Liver (tissue), 9 donors: ENCODE measurements around the gene IL17REL. TPM values are rescaled to one million over a fixed set of nuclear protein-coding genes. Genes with fewer than 3 reads are reported as not detected.

ENCODE experiments used
- DNase-seq: peaks from one replicate; pipeline ENCODE4 v3.0.0-alpha.2; 2017; ENCODE audit warnings: low spot score
- H3K27ac ChIP-seq, 2 donors: one replicate each; pipeline ENCODE4 v1.7.0; 2013; ENCODE audit warnings: inconsistent platforms in 2 of 2, low read length in 2 of 2, control low read depth in 1 of 2, low read depth in 1 of 2, mild to moderate bottlenecking in 1 of 2
- H3K27me3 ChIP-seq, 4 donors: one replicate each; pipeline versions ENCODE4 v1.6.1 to v1.7.0; 2013; ENCODE audit warnings: low read length in 3 of 4, inconsistent platforms in 1 of 4, mild to moderate bottlenecking in 1 of 4, moderate library complexity in 1 of 4; ENCODE audit not compliant: control insufficient read depth in 4 of 4, insufficient read depth in 4 of 4
- H3K36me3 ChIP-seq, 4 donors: one replicate each; pipeline versions ENCODE4 v1.6.1 to v1.7.0; 2013; ENCODE audit warnings: low read length in 3 of 4, mild to moderate bottlenecking in 3 of 4, low read depth in 1 of 4, moderate library complexity in 1 of 4; ENCODE audit not compliant: control insufficient read depth in 4 of 4, insufficient read depth in 3 of 4
- H3K4me1 ChIP-seq, 4 donors: one replicate each; pipeline versions ENCODE4 v1.6.1 to v1.7.0; 2013; ENCODE audit warnings: low read length in 3 of 4, mild to moderate bottlenecking in 3 of 4, moderate library complexity in 1 of 4; ENCODE audit not compliant: control insufficient read depth in 4 of 4, insufficient read depth in 4 of 4
- H3K4me3 ChIP-seq, 3 donors: one replicate each; pipeline versions ENCODE4 v1.6.1 to v1.7.0; 2013; ENCODE audit warnings: low read length in 3 of 3, control low read depth in 1 of 3, low read depth in 1 of 3, mild to moderate bottlenecking in 1 of 3
- H3K9ac ChIP-seq, 2 donors: one replicate each; pipeline ENCODE4 v1.7.0; 2013; ENCODE audit warnings: low read length in 2 of 2, mild to moderate bottlenecking in 2 of 2, moderate library complexity in 2 of 2, control low read depth in 1 of 2, low read depth in 1 of 2
- H3K9me3 ChIP-seq, 4 donors: one replicate each; pipeline versions ENCODE4 v1.6.1 to v1.7.0; 2013; ENCODE audit warnings: low read length in 3 of 4; ENCODE audit not compliant: control insufficient read depth in 4 of 4
- EGR1 ChIP-seq, 2 donors: IDR thresholded peaks; 2 replicates each; pipeline ENCODE4 v1.6.1; 2016 to 2018; ENCODE audit warnings: antibody characterized with exemption in 2 of 2, low read depth in 2 of 2
- FOXA1 ChIP-seq: IDR thresholded peaks from 2 replicates; pipeline ENCODE4 v1.6.1; 2016; ENCODE audit warnings: antibody characterized with exemption
- FOXA2 ChIP-seq: IDR thresholded peaks from 2 replicates; pipeline ENCODE4 v1.6.1; 2016; ENCODE audit warnings: antibody characterized with exemption
- GABPA ChIP-seq, 2 donors: IDR thresholded peaks in 1 of 2; conservative IDR thresholded peaks in 1 of 2; 2 replicates each; pipeline ENCODE4 v1.6.1; 2016; ENCODE audit warnings: antibody characterized with exemption in 2 of 2, mild to moderate bottlenecking in 1 of 2, moderate library complexity in 1 of 2
- HNF4A ChIP-seq, 2 donors: conservative IDR thresholded peaks; 2 replicates each; pipeline ENCODE4 v1.6.1; 2016; ENCODE audit warnings: antibody characterized with exemption in 2 of 2, mild to moderate bottlenecking in 2 of 2
- HNF4G ChIP-seq: IDR thresholded peaks from 2 replicates; pipeline ENCODE4 v1.6.1; 2016; ENCODE audit warnings: antibody characterized with exemption
- JUND ChIP-seq, 2 donors: IDR thresholded peaks; 2 replicates each; pipeline ENCODE4 v1.6.1; 2016; ENCODE audit warnings: antibody characterized with exemption in 2 of 2
- RXRA ChIP-seq, 2 donors: IDR thresholded peaks; 2 replicates each; pipeline ENCODE4 v1.6.1; 2017 to 2018; ENCODE audit warnings: antibody characterized with exemption in 2 of 2, mild to moderate bottlenecking in 1 of 2
- SP1 ChIP-seq: IDR thresholded peaks from 2 replicates; pipeline ENCODE4 v1.6.1; 2018; ENCODE audit warnings: antibody characterized with exemption, mild to moderate bottlenecking
- TAF1 ChIP-seq: conservative IDR thresholded peaks from 2 replicates; pipeline ENCODE4 v1.6.1; 2016; ENCODE audit warnings: antibody characterized with exemption, mild to moderate bottlenecking
- YY1 ChIP-seq: IDR thresholded peaks from 2 replicates; pipeline ENCODE4 v1.6.1; 2016; ENCODE audit warnings: antibody characterized with exemption, mild to moderate bottlenecking
- WGBS: extraction: QIAGEN DNeasy Blood & Tissue Kit; methylation state at CpG from one replicate; pipeline ENCODE4 v1.1.7; 2013; 5-methylcytosine and 5-hydroxymethylcytosine counted together
- polyA plus RNA-seq, 2 donors: library from polyadenylated mRNA; stranded (reverse) in 1 of 2; unstranded in 1 of 2; fragments of 200-250 nt in 1 of 2; fragments of >200 nt in 1 of 2; fragmentation: Nextera tagmentation in 1 of 2; extraction: Ambion mirVana in 1 of 2; gene quantifications; one replicate each; pipeline versions ENCODE4 v1.2.1 to v1.2.3, GENCODE V29; 2013 to 2015
- total RNA-seq, 2 donors: library from RNA; depleted of rRNA; stranded (reverse); fragments of >200 nt; gene quantifications; one replicate each; pipeline ENCODE4 v1.2.3, GENCODE V29; 2014
- TF ChIP-seq, protein P1 (sequence below): IDR thresholded peaks from 2 replicates; pipeline ENCODE4 v1.6.1; 2016; ENCODE audit warnings: antibody characterized with exemption
- TF ChIP-seq, protein P2 (sequence below): IDR thresholded peaks from 2 replicates; pipeline ENCODE4 v1.6.1; 2016; ENCODE audit warnings: antibody characterized with exemption
- TF ChIP-seq, protein P3 (sequence below): IDR thresholded peaks from 2 replicates; pipeline ENCODE4 v1.6.1; 2016; ENCODE audit warnings: antibody characterized with exemption, mild to moderate bottlenecking
- TF ChIP-seq, protein P4 (sequence below): fragments of 150-350 bp; IDR thresholded peaks from 2 replicates; pipeline ENCODE4 v1.5.1; 2017; ENCODE audit warnings: improper control_type of control experiment, low read depth, low read length; ENCODE audit not compliant: missing input control
- donor health status: healthy.
- donor health status: healthy.
- donor health status: healthy.
- donor health status: healthy.
- donor health status: healthy.

The IL17REL gene
- total and polyA plus RNA-seq, 4 donors, result under 0.01 TPM; not detected in 3

GRCh38 chr22:50015451-50016307, 3.1 kb upstream of the IL17REL start (continued):
- TF ChIP-seq FOXA2, result no peak
- no peak for TF ChIP-seq GABPA (IDR thresholded peaks at IDR 0.05 in 1 of 2, conservative IDR thresholded peaks at IDR 0.05 in 1 of 2)
- no peak for TF ChIP-seq FOXA1
- TF ChIP-seq EGR1 (IDR thresholded peaks at IDR 0.05; ENCODE audit: low read depth in 2 of 2), result no peak
- no peak for TF ChIP-seq TAF1

DNA sequence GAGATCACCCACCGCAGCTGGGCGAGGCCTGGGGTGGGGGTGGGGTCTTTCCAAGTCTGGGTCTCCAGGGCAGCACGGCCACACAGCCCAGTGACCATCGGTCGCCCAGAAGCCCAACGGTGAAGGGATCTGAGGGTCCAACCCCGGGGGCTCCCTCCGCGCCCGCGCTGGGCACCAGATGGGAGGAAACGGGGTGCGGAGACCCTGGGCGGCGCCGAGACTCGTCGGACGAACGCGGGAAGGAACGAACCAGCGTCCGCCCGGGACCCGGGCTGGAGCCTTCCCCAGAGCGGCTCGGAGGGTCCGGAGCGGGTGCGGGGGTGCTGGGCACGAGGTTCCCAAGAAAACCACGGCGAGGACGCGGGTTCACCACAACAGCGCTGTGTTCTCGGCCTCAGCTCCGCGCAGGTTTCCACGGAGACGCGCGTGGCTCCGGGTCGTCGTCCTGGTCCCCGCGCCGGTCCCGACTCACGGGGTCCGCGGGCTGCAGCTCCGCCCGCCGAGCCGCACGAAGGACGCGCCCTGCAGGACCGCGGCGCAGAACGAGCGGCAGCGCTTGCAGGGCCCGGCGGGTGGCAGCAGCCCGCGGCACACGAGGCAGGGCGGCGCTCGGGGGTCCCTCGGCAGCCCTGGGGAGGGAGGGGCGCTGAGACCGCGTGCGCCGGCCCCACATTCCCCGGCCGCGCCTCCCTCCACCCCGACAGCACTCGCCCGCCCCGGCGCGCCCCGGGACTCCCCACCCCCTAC, 2.3 kb upstream of the IL17REL start:
- Histone ChIP-seq H3K4me1 (peaks cover 0 to 2% (median 0%) of the 10 kb centered on the region in 4 donors), H3K27ac (no peak overlapping the region), H3K9me3 (no peaks in the 10 kb centered on the region), H3K4me3 (no peak overlapping the region), H3K9ac (no peak overlapping the region), H3K27me3 (peaks cover 3 to 12% (median 4%) of the 10 kb centered on the region in 4 donors), H3K36me3 (no peaks in the 10 kb centered on the region)
- WGBS, result 5% methylated on average over 91 of the region's 91 CpGs
- no peak for DNase-seq
- no peak for TF ChIP-seq RXRA (IDR thresholded peaks at IDR 0.05)
- TF ChIP-seq TAF1, result no peak
- TF ChIP-seq SP1, result no peak

GRCh38 chr22:50014053-50014501, 1.5 kb upstream of the IL17REL start:
- Histone ChIP-seq H3K27me3 (peaks cover 2 to 13% (median 4%) of the 10 kb centered on the region in 4 donors), H3K36me3 (no peaks in the 10 kb centered on the region), H3K27ac (no peak overlapping the region), H3K9ac (no peak overlapping the region), H3K4me1 (peaks cover 0 to 2% (median 0%) of the 10 kb centered on the region in 4 donors), H3K4me3 (no peak overlapping the region), H3K9me3 (no peaks in the 10 kb centered on the region)
- no peak for DNase-seq
- 49% methylated on average over 16 of the region's 16 CpGs for WGBS
- TF ChIP-seq HNF4G, result no peak
- TF ChIP-seq RXRA (IDR thresholded peaks at IDR 0.05), result no peak
- TF ChIP-seq TAF1, result no peak
- TF ChIP-seq, protein P1, sequence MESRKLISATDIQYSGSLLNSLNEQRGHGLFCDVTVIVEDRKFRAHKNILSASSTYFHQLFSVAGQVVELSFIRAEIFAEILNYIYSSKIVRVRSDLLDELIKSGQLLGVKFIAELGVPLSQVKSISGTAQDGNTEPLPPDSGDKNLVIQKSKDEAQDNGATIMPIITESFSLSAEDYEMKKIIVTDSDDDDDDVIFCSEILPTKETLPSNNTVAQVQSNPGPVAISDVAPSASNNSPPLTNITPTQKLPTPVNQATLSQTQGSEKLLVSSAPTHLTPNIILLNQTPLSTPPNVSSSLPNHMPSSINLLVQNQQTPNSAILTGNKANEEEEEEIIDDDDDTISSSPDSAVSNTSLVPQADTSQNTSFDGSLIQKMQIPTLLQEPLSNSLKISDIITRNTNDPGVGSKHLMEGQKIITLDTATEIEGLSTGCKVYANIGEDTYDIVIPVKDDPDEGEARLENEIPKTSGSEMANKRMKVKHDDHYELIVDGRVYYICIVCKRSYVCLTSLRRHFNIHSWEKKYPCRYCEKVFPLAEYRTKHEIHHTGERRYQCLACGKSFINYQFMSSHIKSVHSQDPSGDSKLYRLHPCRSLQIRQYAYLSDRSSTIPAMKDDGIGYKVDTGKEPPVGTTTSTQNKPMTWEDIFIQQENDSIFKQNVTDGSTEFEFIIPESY, result no peak
- no peak for TF ChIP-seq FOXA1
- TF ChIP-seq, protein P2, sequence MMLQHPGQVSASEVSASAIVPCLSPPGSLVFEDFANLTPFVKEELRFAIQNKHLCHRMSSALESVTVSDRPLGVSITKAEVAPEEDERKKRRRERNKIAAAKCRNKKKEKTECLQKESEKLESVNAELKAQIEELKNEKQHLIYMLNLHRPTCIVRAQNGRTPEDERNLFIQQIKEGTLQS, result no peak
- TF ChIP-seq JUND (IDR thresholded peaks at IDR 0.05), result no peak
- no peak for TF ChIP-seq GABPA (IDR thresholded peaks at IDR 0.05 in 1 of 2, conservative IDR thresholded peaks at IDR 0.05 in 1 of 2)
- TF ChIP-seq YY1, result no peak
- no peak for TF ChIP-seq EGR1 (IDR thresholded peaks at IDR 0.05; ENCODE audit: low read depth in 2 of 2)
- no peak for TF ChIP-seq FOXA2
- TF ChIP-seq, protein P3, sequence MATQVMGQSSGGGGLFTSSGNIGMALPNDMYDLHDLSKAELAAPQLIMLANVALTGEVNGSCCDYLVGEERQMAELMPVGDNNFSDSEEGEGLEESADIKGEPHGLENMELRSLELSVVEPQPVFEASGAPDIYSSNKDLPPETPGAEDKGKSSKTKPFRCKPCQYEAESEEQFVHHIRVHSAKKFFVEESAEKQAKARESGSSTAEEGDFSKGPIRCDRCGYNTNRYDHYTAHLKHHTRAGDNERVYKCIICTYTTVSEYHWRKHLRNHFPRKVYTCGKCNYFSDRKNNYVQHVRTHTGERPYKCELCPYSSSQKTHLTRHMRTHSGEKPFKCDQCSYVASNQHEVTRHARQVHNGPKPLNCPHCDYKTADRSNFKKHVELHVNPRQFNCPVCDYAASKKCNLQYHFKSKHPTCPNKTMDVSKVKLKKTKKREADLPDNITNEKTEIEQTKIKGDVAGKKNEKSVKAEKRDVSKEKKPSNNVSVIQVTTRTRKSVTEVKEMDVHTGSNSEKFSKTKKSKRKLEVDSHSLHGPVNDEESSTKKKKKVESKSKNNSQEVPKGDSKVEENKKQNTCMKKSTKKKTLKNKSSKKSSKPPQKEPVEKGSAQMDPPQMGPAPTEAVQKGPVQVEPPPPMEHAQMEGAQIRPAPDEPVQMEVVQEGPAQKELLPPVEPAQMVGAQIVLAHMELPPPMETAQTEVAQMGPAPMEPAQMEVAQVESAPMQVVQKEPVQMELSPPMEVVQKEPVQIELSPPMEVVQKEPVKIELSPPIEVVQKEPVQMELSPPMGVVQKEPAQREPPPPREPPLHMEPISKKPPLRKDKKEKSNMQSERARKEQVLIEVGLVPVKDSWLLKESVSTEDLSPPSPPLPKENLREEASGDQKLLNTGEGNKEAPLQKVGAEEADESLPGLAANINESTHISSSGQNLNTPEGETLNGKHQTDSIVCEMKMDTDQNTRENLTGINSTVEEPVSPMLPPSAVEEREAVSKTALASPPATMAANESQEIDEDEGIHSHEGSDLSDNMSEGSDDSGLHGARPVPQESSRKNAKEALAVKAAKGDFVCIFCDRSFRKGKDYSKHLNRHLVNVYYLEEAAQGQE, result no peak
- TF ChIP-seq, protein P4, sequence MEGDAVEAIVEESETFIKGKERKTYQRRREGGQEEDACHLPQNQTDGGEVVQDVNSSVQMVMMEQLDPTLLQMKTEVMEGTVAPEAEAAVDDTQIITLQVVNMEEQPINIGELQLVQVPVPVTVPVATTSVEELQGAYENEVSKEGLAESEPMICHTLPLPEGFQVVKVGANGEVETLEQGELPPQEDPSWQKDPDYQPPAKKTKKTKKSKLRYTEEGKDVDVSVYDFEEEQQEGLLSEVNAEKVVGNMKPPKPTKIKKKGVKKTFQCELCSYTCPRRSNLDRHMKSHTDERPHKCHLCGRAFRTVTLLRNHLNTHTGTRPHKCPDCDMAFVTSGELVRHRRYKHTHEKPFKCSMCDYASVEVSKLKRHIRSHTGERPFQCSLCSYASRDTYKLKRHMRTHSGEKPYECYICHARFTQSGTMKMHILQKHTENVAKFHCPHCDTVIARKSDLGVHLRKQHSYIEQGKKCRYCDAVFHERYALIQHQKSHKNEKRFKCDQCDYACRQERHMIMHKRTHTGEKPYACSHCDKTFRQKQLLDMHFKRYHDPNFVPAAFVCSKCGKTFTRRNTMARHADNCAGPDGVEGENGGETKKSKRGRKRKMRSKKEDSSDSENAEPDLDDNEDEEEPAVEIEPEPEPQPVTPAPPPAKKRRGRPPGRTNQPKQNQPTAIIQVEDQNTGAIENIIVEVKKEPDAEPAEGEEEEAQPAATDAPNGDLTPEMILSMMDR, result no peak
- TF ChIP-seq HNF4A (conservative IDR thresholded peaks at IDR 0.05), result no peak
